K562 (cell line): ENCODE measurements around the gene PSMD13. TPM values are rescaled to one million over a fixed set of nuclear protein-coding genes. Genes with fewer than 3 reads are reported as not detected.
A peak's percentile ranks its signal among the peaks of the same experiment; 100 is the strongest.

ENCODE experiments used
- ATAC-seq: fragments of 200-7000 bp; cut with Tn5 transposase; 3 replicates; pipeline ENCODE4 v1.9.1; 2020; ENCODE audit warnings: moderate library complexity
- BruUV-seq: library from RNA; stranded (reverse); fragments of 400-500 nt; replicated peaks from 2 replicates; lab custom pipeline; 2021; lab: Mats Ljungman, UMichigan
- CTCF ChIA-PET: fragments of 300-600 bp; formaldehyde crosslinking; extraction: SDS; loops from one replicate; lab custom pipeline; 2021; ENCODE audit warnings: low intra/inter-chr PET ratio; lab: Yijun Ruan, JAX
- POLR2A ChIA-PET: fragments of 300-600, 350-650 bp; sonication (Branson Sonifier 250); formaldehyde crosslinking; extraction: SDS; loops from one replicate; lab custom pipeline; 2021; ENCODE audit warnings: antibody characterized with exemption, inconsistent platforms; lab: Yijun Ruan, JAX
- DNase-seq, 4 experiments: peaks; one replicate each; pipeline versions ENCODE4 v3.0.0 to v3.0.0-alpha.2; 2011 to 2018; ENCODE audit warnings: low spot score in 3 of 4, mixed read lengths in 3 of 4; ENCODE audit errors: extremely low read depth in 1 of 4
- FAIRE-seq: peaks from 2 replicates; lab custom pipeline; 2011; peaks lifted over from hg19 to GRCh38; lab: Jason Lieb, UNC
- H2AFZ ChIP-seq: 2 replicates; pipeline ENCODE4 v1.6.0; 2011; ENCODE audit warnings: low read depth, low read length, control low read depth, inconsistent platforms
- H3K27ac ChIP-seq: fragments of 200-600 bp; 3 replicates; pipeline ENCODE4 v1.8.0; 2011; ENCODE audit warnings: low read depth, mild to moderate bottlenecking, control low read depth, inconsistent platforms, low read length, moderate library complexity, mixed read lengths; ENCODE audit errors: extremely low read depth
- H3K27me3 ChIP-seq, 2 experiments: fragments of 300-600 bp in 1 of 2; 2 replicates in 1 of 2; 3 replicates in 1 of 2; pipeline versions ENCODE4 v1.6.0 to v1.8.0; 2011; ENCODE audit warnings: inconsistent platforms in 2 of 2, low read length in 2 of 2, mild to moderate bottlenecking in 1 of 2, mixed read lengths in 1 of 2, moderate library complexity in 1 of 2; ENCODE audit not compliant: control insufficient read depth in 2 of 2, insufficient read depth in 2 of 2
- H3K36me3 ChIP-seq: fragments of 300-600 bp; 3 replicates; pipeline ENCODE4 v1.8.0; 2011; ENCODE audit warnings: mild to moderate bottlenecking, low read length, inconsistent platforms; ENCODE audit not compliant: control insufficient read depth, insufficient read depth
- H3K4me1 ChIP-seq, 2 experiments: fragments of 200-600 bp in 1 of 2; replicated peaks in 1 of 2; 2 replicates in 1 of 2; 3 replicates in 1 of 2; pipeline versions ENCODE4 v1.5.1 to v1.8.0; 2011; ENCODE audit warnings: inconsistent platforms in 2 of 2, low read length in 2 of 2, mild to moderate bottlenecking in 1 of 2, mixed read lengths in 1 of 2, moderate library complexity in 1 of 2; ENCODE audit not compliant: control insufficient read depth in 2 of 2, insufficient read depth in 2 of 2
- H3K4me2 ChIP-seq: 2 replicates; pipeline ENCODE4 v1.6.1; 2011; ENCODE audit warnings: low read length, control low read depth, inconsistent platforms, mixed read lengths; ENCODE audit not compliant: insufficient read depth
- H3K4me3 ChIP-seq: fragments of 200-600 bp; sonication (generic), shearing (Covaris generic); 2 replicates; pipeline ENCODE4 v1.5.1; 2016; ENCODE audit warnings: control low read depth, inconsistent platforms
- H3K79me2 ChIP-seq: fragments of 200-600 bp; 3 replicates; pipeline ENCODE4 v1.8.0; 2011; ENCODE audit warnings: low read length, inconsistent platforms; ENCODE audit not compliant: control insufficient read depth, insufficient read depth
- H3K9ac ChIP-seq, 2 experiments: 2 replicates each; pipeline versions ENCODE4 v1.6.0 to v1.6.1; 2011; ENCODE audit warnings: low read depth in 2 of 2, low read length in 2 of 2, control low read depth in 1 of 2, inconsistent platforms in 1 of 2, mild to moderate bottlenecking in 1 of 2, mixed read lengths in 1 of 2; ENCODE audit not compliant: insufficient read depth in 1 of 2
- H3K9me1 ChIP-seq: one replicate; pipeline ENCODE4 v1.6.0; 2011; ENCODE audit warnings: inconsistent platforms, mild to moderate bottlenecking, low read length, moderate library complexity; ENCODE audit not compliant: control insufficient read depth, insufficient read depth
- H3K9me3 ChIP-seq: replicated peaks from 2 replicates; pipeline ENCODE4 v1.5.1; 2011; ENCODE audit warnings: low read depth, low read length, inconsistent platforms; ENCODE audit not compliant: control insufficient read depth, insufficient read depth
- H4K20me1 ChIP-seq: replicated peaks from 2 replicates; pipeline ENCODE4 v1.6.1; 2011; ENCODE audit warnings: low read length, inconsistent platforms, mixed read lengths; ENCODE audit not compliant: control insufficient read depth, insufficient read depth
- BCOR ChIP-seq: fragments of 450-650 bp; IDR thresholded peaks from 2 replicates; pipeline ENCODE4 v1.6.1; 2016
- CCNT2 ChIP-seq: IDR thresholded peaks from 2 replicates; pipeline ENCODE4 v1.6.1; 2011; ENCODE audit warnings: borderline replicate concordance, low read depth, mild to moderate bottlenecking, moderate library complexity, mixed read lengths, low read length; ENCODE audit not compliant: insufficient read length; ENCODE audit errors: extremely low read depth
- CHCHD3 ChIP-seq: fragments of 250-450 bp; sonication (Bioruptor Pico); IDR thresholded peaks from 2 replicates; pipeline ENCODE4 v2.1.2; 2022; ENCODE audit warnings: mild to moderate bottlenecking
- CHD1 ChIP-seq: fragments of 200-600 bp; sonication (generic); IDR thresholded peaks from one replicate; pipeline ENCODE4 v1.6.1; 2012; ENCODE audit warnings: mild to moderate bottlenecking, moderate library complexity, low read length, inconsistent platforms
- CXXC5 ChIP-seq: fragments of 250-450 bp; sonication (Bioruptor Pico); IDR thresholded peaks from 2 replicates; pipeline ENCODE4 v1.8.0; 2022; ENCODE audit warnings: inconsistent platforms, mild to moderate bottlenecking, moderate library complexity
- EZH2 ChIP-seq: IDR thresholded peaks from 2 replicates; pipeline ENCODE4 v1.6.1; 2012; ENCODE audit warnings: low read depth, mild to moderate bottlenecking, inconsistent platforms, low read length, borderline replicate concordance
- FOS ChIP-seq: IDR thresholded peaks from 3 replicates; pipeline ENCODE4 v1.6.1; 2011; ENCODE audit not compliant: insufficient read length; ENCODE audit errors: extremely low read depth
- MEF2D ChIP-seq: conservative IDR thresholded peaks from 2 replicates; pipeline ENCODE4 v1.6.1; 2016; ENCODE audit warnings: low read depth, missing genetic modification characterization, missing compliant biosample characterization
- MTA1 ChIP-seq: fragments of 450-650 bp; IDR thresholded peaks from 2 replicates; pipeline ENCODE4 v1.6.1; 2017; ENCODE audit warnings: borderline replicate concordance
- MYC ChIP-seq, 2 experiments: fragments of 250-450 bp in 1 of 2; sonication (Bioruptor Pico) in 1 of 2; IDR thresholded peaks; 2 replicates each; pipeline versions ENCODE4 v1.5.1 to v1.6.1; 2012 to 2021; ENCODE audit warnings: low read depth in 2 of 2, borderline replicate concordance in 1 of 2, improper control_type of control experiment in 1 of 2, low read length in 1 of 2, mild to moderate bottlenecking in 1 of 2, moderate library complexity in 1 of 2
- NCOA4 ChIP-seq: fragments of 450-650 bp; IDR thresholded peaks from 2 replicates; pipeline ENCODE4 v1.6.1; 2018; ENCODE audit warnings: mild to moderate bottlenecking; ENCODE audit not compliant: partially characterized antibody
- PCBP2 ChIP-seq: fragments of 200-400 bp; formaldehyde crosslinking; IDR thresholded peaks from 2 replicates; pipeline ENCODE4 v1.6.1; 2018; ENCODE audit warnings: low read length, low read depth, mild to moderate bottlenecking, moderate library complexity; ENCODE audit not compliant: poor library complexity, severe bottlenecking
- TAF9B ChIP-seq: fragments of 450-650 bp; IDR thresholded peaks from 2 replicates; pipeline ENCODE4 v1.6.1; 2018; ENCODE audit warnings: mild to moderate bottlenecking; ENCODE audit not compliant: partially characterized antibody
- TRIM24 ChIP-seq, 2 experiments: fragments of 450-650 bp; IDR thresholded peaks; 2 replicates each; pipeline ENCODE4 v1.6.1; 2016
- VEZF1 ChIP-seq: fragments of 200-800 bp; sonication (Bioruptor generic); IDR thresholded peaks from 2 replicates; pipeline ENCODE4 v1.6.1; 2017; ENCODE audit warnings: missing genetic modification characterization, missing compliant biosample characterization
- ZNF23 ChIP-seq: fragments of 250-450 bp; sonication (Bioruptor Pico); IDR thresholded peaks from 2 replicates; pipeline ENCODE4 v1.4.0; 2020; ENCODE audit warnings: mild to moderate bottlenecking
- ZNF280A ChIP-seq: fragments of 450-650 bp; IDR thresholded peaks from 2 replicates; pipeline ENCODE4 v1.6.1; 2018; ENCODE audit warnings: mild to moderate bottlenecking, low read depth; ENCODE audit not compliant: partially characterized antibody
- ZNF41 ChIP-seq: fragments of 250-450 bp; sonication (Bioruptor Pico); conservative IDR thresholded peaks from 2 replicates; pipeline ENCODE4 v1.4.0; 2020; ENCODE audit warnings: mild to moderate bottlenecking
- ZNF511 ChIP-seq: sonication (generic); formaldehyde crosslinking; IDR thresholded peaks from 2 replicates; pipeline ENCODE4 v1.8.0; 2022; ENCODE audit warnings: mild to moderate bottlenecking, missing genetic modification reagents
- WGBS: fragments of 100-300 bp; shearing (Covaris generic); methylation state at CpG from one replicate; pipeline ENCODE4 v1.1.6; 2016; ENCODE audit warnings: low coverage, mixed read lengths; ENCODE audit not compliant: insufficient coverage; ENCODE audit errors: missing lambda C conversion rate; 5-methylcytosine and 5-hydroxymethylcytosine counted together
- in situ Hi-C: fragments of 300-500 bp; cut with MboI; formaldehyde crosslinking; loops from 4 replicates; pipeline ENCODE4 v1.15.0; 2018; ENCODE audit warnings: inconsistent platforms, mixed read lengths
- intact Hi-C: fragments of 100-400 bp; cut with micrococcal nuclease; formaldehyde crosslinking; loops from 2 replicates; pipeline ENCODE4 v1.14.2; 2022
- polyA plus RNA-seq, 8 experiments: library from polyadenylated mRNA; depleted of rRNA in 4 of 8; stranded (reverse) in 5 of 8; unstranded in 3 of 8; fragments of >200 nt; fragmentation: Nextera tagmentation in 2 of 8; fragmentation: Illumina TruSeq in 1 of 8; extraction: Ambion mirVana in 2 of 8; extraction: Trizol in 1 of 8; gene quantifications; 2 replicates each; pipeline versions ENCODE4 v1.2.1 to v1.2.3, GENCODE V29; 2011 to 2014; ENCODE audit warnings: inconsistent platforms in 1 of 8, missing spikeins in 1 of 8
- total RNA-seq, 7 experiments: library from RNA; depleted of rRNA in 6 of 7; stranded (reverse); fragments of >200 nt in 6 of 7; fragmentation: Illumina TruSeq in 2 of 7; extraction: Trizol in 2 of 7; gene quantifications; 2 replicates each; pipeline versions ENCODE4 v1.2.1 to v1.2.3, GENCODE V29; 2011 to 2021; ENCODE audit warnings: low replicate concordance in 1 of 7

PSMD13 gene
- total and polyA plus RNA-seq, 9 of the 15 experiments (the other 6 are each of a cell fraction or from before 2014, with no cell fraction given), result 185 to 383 (median 267) TPM

- ATAC-seq (peak; percentile 57), DNase-seq (peak; percentile 48 to 62 (median 59)), FAIRE-seq (peak; percentile 55)
- ChIA-PET POLR2A (interaction anchor here (0.6 to 1.4 kb wide), 5 partner anchors 8 to 151 kb away, joined by 3 to 4 read pairs (median 3); partner anchors contain the start of gene NLRP6), CTCF (no interaction called here)
- 1% methylated on average over 40 of the region's 41 CpGs for WGBS
- in situ Hi-C loops (no loop called here), intact Hi-C loops (no loop called here)
- H4K20me1 ChIP-seq, result no peaks in the 10 kb centered on the region
- peak overlapping the region; percentile 85 for H3K4me2 ChIP-seq
- H3K79me2 ChIP-seq, result peaks cover 37% of the 10 kb centered on the region
- peak overlapping the region; percentile 58 for H3K4me3 ChIP-seq
- peak overlapping the region; percentile 16 for H2AFZ ChIP-seq
- no peaks in the 10 kb centered on the region for H3K9me3 ChIP-seq
- no peaks in the 10 kb centered on the region for H3K9me1 ChIP-seq
- no peaks in the 10 kb centered on the region for H3K27me3 ChIP-seq
- TSS peak; percentile 49 for BruUV-seq
- peaks cover 33% of the 10 kb centered on the region; the same call in 2 of the 3 replicates for H3K36me3 ChIP-seq
- H3K27ac ChIP-seq, result peak overlapping the region; percentile 85
- H3K4me1 ChIP-seq, result peaks cover 15 to 84% of the 10 kb centered on the region in 2 experiments; a peak in 4 of 5 replicates
- H3K9ac ChIP-seq, result peak overlapping the region; percentile 87 to 99
- TF ChIP-seq ZNF41, result no peak
- TF ChIP-seq NCOA4, result no peak
- no peak for TF ChIP-seq ZNF280A
- TF ChIP-seq ZNF23, result no peak
- TF ChIP-seq CXXC5 (CRISPR knock-in tag), result peak; percentile 13; the same call in 1 of the 2 replicates
- no peak for TF ChIP-seq CHCHD3
- no peak for TF ChIP-seq TRIM24 (IDR thresholded peaks at IDR 0.05)
- no peak for TF ChIP-seq VEZF1 (CRISPR knock-in tag)
- no peak; the same call in 1 of the 2 replicates for TF ChIP-seq MYC (IDR thresholded peaks at IDR 0.05; ENCODE audit: low read depth, low read length)
- TF ChIP-seq MYC (CRISPR knock-in tag; IDR thresholded peaks at IDR 0.05; ENCODE audit: borderline replicate concordance, low read depth), result peak; percentile 74
- no peak for TF ChIP-seq PCBP2
- TF ChIP-seq CCNT2, result peak; percentile 51
- TF ChIP-seq BCOR, result 0 out of 2 replicates have a peak, but pooled peaks have one; percentile 10
- TF ChIP-seq MTA1, result peak; percentile 24; the same call in 1 of the 2 replicates
- no peak for TF ChIP-seq FOS
- TF ChIP-seq ZNF511 (CRISPR knock-in tag), result peak; percentile 79
- TF ChIP-seq MEF2D, result no peak
- no peak for TF ChIP-seq EZH2
- TF ChIP-seq TAF9B, result no peak
- peak; percentile 41 for TF ChIP-seq CHD1
Observed at GRCh38 chr11:287821-288477, 51.2 kb downstream of the PSMD13 start.
